GM12865 (cell line): Measurements from ENCODE around the gene ICAM4.

Experiments
- DNase-seq: peaks from one replicate; pipeline ENCODE4 v3.0.0; 2010; ENCODE audit warnings: low read depth
- H3K4me3 ChIP-seq: 2 replicates; pipeline ENCODE4 v1.5.1; 2011; ENCODE audit warnings: mild to moderate bottlenecking, low read depth, low read length, control low read depth
- CTCF ChIP-seq: IDR thresholded peaks from 2 replicates; pipeline ENCODE4 v1.5.1; 2011; ENCODE audit warnings: low read length, control low read depth, low read depth, inconsistent platforms; ENCODE audit not compliant: insufficient read depth; ENCODE audit errors: missing control alignments

The ICAM4 gene

GRCh38 chr19:10288662-10289166, 2.0 kb downstream of the ICAM4 start:
- DNase-seq = peak; percentile 86
- H3K4me3 ChIP-seq = peak overlapping the region; percentile 75
- TF ChIP-seq CTCF = no peak

GRCh38 chr19:10289167-10289835, 2.5 kb downstream of the ICAM4 start:
- DNase-seq = peak; percentile 91

GRCh38 chr19:10289836-10290356, 3.1 kb downstream of the ICAM4 start, which contains the start of gene ICAM5:
Gene ICAM5 (plus strand): TSS chr19:10289952. CDS start chr19:10290044, 92 bp downstream.
- DNase-seq = peak; percentile 54
- H3K4me3 ChIP-seq = peak within 1 kb of the TSS; percentile 75
- no peak for TF ChIP-seq CTCF

More at GRCh38 chr19:10289167-10289835, 2.5 kb downstream of the ICAM4 start:
- H3K4me3 ChIP-seq = peak overlapping the region; percentile 75
- TF ChIP-seq CTCF = no peak

GRCh38 chr19:10290357-10290875, 3.7 kb downstream of the ICAM4 start:
- no peak for DNase-seq
- H3K4me3 ChIP-seq = peak overlapping the region; percentile 75
- no peak for TF ChIP-seq CTCF

GRCh38 chr19:10290876-10291553, 4.3 kb downstream of the ICAM4 start:
- no peak for TF ChIP-seq CTCF
- peak overlapping the region; percentile 75 for H3K4me3 ChIP-seq
- DNase-seq = peak; percentile 69

GRCh38 chr19:10291554-10292205, 4.9 kb downstream of the ICAM4 start:
- DNase-seq = no peak
- peak overlapping the region; percentile 75 for H3K4me3 ChIP-seq
- TF ChIP-seq CTCF = no peak
